NCI-H82 treated with DMSO at 0.1 percent for 48 hours (cell line): ENCODE results near the gene LENEP.

Source experiments
- DNase-seq: peaks from one replicate; lab custom pipeline; 2025; ENCODE audit not compliant: unreplicated experiment; lab: John Stamatoyannopoulos, UW

LENEP gene, protein sequence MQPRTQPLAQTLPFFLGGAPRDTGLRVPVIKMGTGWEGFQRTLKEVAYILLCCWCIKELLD

GRCh38 chr1:154993572-154994268 is at the start of gene LENEP:
Gene LENEP, plus strand, starts transcription at chr1:154993586. Its CDS starts 22 bp downstream, at chr1:154993608.
- DNase-seq: no peak

DNA sequence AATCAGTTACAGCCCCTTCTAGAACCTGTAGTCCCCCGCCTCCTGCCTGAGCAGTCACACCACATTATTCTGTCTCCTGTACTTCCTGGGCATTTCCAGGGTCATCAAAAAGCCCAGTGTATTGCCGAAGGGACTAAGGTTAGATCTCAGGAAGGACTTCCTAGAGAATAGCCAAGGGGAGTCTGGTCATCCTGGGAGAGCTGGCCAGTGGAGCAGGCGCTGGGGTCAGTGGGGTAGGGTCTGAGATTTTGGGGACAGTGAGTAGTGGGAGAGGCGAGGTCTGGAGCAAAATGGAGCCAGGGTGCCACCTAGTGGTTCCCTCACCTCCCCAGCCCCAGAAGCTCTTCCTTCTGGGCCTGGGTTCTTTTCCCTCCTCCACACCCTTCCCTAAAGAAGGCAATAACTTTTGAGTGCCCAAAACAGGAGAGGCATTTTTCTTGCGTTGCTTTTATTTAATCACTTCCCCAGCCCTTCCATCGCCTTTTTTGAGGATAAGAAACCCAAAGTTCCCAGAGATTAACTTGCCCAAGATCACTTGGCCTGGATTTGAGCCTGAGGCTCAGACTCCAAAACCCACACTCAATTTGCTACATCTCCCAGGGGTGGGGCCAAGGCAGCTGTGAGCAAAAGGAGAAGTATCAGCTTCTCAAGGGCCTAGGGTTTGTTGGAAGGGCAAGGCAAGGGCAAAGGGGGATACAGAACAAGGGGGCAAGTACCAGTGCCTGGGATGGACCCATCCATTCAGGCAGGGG is 49.6 kb upstream of the LENEP start:
- peak; percentile 38 for DNase-seq

DNA sequence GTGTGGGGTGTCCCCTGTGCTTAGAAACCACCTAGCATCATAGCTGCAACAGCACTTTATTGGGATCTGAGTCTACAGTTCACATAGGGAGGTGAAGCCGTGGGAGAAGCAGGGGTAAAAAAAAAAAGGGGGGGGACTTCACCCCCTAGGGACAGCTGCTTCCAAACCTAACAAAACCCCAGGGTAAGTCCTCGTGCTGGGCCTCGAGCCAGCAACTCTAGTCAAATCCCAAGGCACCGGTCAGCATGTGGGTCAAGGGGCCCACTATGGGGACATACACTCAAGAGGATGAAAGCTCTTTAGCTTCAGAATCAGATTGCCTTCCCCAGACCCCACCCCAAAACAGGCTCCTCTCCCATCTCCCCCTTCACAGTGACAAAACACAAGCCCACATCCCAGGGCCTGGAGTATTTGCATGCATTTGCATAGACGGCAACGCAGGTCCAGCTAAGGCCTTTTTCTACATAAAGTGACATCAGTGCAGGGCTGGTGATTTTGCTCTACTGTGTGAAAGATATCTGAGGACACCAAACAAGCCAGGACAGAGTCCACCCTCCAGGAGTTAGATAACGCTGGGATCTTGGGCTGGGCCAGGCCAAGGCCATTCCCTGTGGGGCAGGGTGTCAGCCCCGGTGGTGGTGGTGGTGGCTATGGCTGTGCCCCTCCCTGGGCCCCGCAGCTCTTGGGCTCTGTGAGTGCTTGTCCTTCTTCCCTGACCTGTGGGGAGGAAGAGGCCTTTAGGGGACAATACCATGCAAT is 48.8 kb upstream of the LENEP start:
- no peak for DNase-seq

- DNase-seq: no peak
These were observed 48.0 kb upstream of the LENEP start for GRCh38 chr1:154945160-154945961.

GRCh38 chr1:154945962-154946850 is 47.2 kb upstream of the LENEP start:
- no peak for DNase-seq

DNA sequence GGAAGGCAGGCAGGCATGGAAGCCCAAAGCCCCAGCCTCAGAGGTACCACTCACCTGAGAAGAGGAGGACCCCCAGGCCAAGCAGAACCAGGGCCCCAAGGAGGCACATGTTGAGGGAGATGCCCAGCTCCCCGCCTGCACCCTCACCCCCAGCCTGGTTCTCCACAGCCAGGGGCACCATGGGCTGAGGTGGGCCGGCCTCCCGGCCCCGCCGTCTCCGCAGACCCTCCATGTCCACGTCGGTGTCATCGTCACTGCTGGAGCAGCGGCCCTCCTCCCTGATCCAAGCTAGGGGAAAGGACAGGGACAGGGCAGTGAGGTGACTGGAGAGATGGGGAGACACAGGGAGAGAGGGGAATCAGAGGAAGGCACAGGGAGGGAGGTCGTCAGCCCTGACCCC is 45.3 kb upstream of the LENEP start:
- DNase-seq: no peak

DNA sequence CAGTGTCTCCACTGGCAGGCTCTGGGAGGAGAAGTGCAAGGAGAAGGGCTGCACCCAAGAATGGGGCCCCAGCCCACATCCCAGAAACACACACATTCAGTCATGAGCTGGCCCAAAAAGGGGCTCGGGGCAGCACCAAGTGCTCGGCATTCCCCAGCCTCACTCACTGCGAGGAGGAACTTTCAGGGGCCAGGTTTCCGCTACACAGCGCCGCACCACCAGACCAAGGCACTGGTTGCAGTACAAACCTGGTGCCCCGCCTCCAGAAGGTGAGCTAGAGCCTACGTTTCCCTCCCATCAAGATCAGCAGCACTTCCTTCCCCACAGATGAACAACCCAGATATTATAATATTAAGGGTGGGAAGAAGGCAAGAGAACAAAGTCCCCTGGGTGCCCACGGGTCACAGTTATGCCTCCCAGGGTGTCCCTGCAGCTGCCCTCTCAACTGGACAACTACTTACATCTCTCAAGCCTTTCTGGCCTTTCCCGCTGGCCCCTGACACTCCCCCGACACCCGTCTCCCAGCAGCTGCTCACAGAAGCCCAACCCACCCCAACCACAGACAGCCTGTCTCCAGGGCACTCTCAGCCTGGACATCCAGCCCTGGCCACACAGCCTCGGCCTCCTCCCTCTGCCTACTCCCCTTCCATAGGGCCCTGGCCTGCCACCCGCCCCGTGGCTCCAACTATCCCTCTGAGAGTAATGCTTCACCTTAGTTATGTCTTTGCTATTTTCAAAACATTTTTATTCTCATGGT is 41.3 kb upstream of the LENEP start:
- no peak for DNase-seq

GRCh38 chr1:154952664-154953063 is 40.7 kb upstream of the LENEP start:
- no peak for DNase-seq

DNA sequence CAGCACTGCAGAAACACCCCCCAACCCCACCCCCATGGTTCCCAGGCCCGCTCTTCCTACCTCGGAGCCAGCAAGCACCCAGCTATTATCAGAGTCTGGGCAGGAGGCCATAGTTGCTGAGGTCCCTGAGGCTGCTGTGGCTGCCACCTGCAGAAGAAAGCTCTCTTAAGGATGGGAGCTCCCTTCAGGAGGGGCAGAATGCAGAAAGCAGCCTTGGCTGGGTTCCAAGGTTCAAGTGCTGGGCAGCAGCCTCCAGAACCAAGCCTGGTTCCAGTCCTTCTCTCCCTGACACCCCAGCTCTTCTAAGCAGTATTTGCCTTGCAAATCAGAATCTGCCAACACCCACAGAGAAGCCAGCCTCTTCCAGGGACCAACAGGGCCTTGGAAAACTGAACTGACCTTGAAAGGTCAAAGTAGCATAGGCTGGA is 39.8 kb upstream of the LENEP start:
- DNase-seq: no peak

GRCh38 chr1:154954541-154954940 is 38.8 kb upstream of the LENEP start:
- DNase-seq: no peak

- DNase-seq: peak; percentile 72
These were observed 38.2 kb upstream of the LENEP start for GRCh38 chr1:154955039-154955717.

DNA sequence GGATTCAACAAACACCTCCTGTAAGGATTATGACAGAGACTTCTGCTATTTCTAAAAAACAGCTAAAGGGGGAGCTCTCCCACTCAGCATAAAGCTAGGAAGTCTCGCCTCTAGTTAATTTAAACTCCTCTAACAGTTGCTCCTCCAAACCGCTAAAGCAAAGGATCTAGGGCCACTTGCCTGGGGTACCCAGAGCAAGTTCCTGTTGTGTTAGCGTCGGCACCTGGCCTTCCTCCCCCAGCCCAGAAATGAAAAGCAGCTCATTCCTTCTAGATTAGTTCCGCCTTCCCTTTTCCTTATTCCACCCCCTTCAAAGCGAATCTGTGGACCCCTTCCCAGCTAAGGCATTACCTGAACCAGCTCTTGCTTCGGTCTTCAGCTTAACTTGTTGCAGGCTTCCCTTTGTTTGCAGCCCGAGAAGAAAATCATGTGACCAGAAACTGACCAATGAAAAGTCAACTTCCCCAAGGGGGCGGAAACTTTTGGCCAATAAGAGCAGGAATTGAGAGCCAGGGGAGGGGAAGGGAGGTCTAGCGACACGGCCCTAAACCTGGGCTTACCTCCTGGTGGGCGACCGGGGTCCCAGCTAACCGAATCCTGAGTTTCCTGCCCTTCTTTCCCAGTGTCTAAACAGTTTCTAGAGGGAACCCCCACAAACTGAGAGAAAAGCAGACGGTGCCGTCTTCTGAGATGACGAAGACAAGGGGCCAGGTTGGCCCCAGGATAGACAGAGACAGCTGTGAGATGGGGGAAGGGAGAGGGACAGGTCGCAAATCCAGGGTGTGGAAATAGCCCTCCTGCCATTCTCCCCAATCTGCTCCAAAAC is 37.5 kb upstream of the LENEP start, which contains the start of gene PBXIP1:
TSS of gene PBXIP1 (minus strand) at position 382 of the 826 bp plus-strand sequence. CDS start 2,378 bp downstream, outside the sequence.
- DNase-seq: peak; percentile 96

- peak; percentile 43 for DNase-seq
These were observed 36.8 kb upstream of the LENEP start for GRCh38 chr1:154956544-154956941.

- DNase-seq: no peak
These were observed 36.2 kb upstream of the LENEP start for GRCh38 chr1:154957091-154957657.

- DNase-seq: no peak
These were observed 35.4 kb upstream of the LENEP start for GRCh38 chr1:154958036-154958435.

DNA sequence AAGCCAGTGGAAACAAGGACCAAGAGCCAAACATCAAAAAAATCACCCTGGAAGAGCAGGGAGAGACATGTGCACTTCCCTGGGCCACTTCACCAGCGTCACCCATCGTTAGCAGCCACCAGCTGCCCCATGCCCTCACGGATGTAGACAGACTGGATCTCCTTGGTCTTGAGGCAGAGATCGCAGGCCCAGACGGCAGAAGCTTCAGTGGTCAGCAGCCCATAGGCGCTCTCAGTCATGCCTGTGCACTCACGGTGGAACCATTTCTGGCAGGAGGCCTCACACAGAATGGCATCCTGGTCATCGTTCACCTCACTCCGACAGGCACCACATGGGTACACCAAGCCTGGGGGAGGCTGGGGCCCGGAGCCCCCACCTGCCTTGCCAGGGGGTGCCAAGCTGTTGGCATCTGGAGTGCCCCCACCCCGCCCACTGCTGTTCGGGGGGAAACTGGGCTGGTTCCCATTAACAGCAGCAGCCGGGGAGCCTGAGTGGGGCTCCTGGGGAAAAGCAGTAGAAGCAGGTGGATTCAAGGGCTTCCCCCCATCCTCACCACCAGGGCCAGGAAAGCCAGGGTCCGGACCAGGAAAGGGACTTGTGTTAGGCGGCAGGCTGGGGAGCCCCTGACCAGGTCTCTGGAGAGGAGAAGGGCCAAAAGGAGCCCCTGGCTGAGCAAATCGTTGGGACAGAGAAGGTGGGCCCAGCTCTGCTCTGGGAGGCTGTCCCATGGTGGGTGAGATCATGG is 34.5 kb upstream of the LENEP start:
- DNase-seq: no peak

DNA sequence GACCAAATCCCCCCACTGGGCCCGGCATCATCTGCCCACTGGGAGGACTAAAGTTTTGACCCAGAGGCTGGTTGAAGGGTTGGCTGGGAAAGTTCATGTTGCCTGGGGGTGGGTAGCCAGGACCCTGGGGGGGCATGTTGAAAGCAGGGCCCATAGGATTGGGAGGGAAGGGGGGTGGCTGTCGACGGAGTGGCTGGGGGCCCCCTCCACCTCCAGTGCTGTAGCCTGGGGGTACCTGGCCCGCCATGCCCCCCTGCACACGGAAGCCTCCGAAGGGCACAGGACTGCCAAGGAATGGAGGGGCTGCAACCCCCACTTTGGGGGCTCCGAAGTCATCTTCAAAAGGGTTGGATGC is 34.0 kb upstream of the LENEP start:
- no peak for DNase-seq
